Measurements from ENCODE around the gene PPIL3.

The PPIL3 gene

DNA sequence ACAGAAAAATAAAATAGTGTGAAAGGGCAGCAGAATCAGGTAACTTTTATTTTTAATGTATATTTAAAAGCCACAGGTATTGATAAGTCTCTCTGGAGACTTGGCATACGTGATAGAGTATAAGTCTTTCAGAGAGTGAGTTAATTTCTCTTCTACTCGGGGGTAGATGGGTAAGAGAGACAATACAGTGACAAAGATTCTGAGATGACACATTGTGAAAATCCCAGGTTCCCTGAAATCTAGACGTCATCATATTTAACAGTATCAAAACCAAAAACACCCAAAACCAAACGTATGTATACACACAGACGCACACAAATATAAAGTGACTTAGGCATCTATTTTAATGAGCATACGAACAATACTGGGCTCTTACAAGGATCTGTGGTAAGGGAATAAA, 33.6 kb upstream of the PPIL3 start:
- Histone ChIP-seq H3K4me2 (ENCODE audit: low read depth, low read length) (no peak overlapping the region), H3K4me1 (ENCODE audit: low read length) (no peaks in the 10 kb centered on the region), H4K20me1 (ENCODE audit: insufficient read depth, low read length) (no peaks in the 10 kb centered on the region), H3K36me3 (replicated peaks; ENCODE audit: insufficient read depth, low read length) (peaks cover 3% of the 10 kb centered on the region; the same call in 1 of the 2 replicates), H3K4me3 (ENCODE audit: low read length) (no peak overlapping the region), H3K27me3 (replicated peaks; ENCODE audit: insufficient read depth, low read length) (no peaks in the 10 kb centered on the region), H2AFZ (ENCODE audit: low read length) (no peak overlapping the region), H3K27ac (ENCODE audit: low read length) (no peak overlapping the region), H3K79me2 (ENCODE audit: low read length) (no peaks in the 10 kb centered on the region), H3F3A (ENCODE audit: insufficient read depth, low read length) (no peaks in the 10 kb centered on the region), H3K9ac (ENCODE audit: low read length) (no peak overlapping the region), H3K9me3 (replicated peaks; ENCODE audit: insufficient read depth, low read length) (no peaks in the 10 kb centered on the region), H3K9me2 (replicated peaks; ENCODE audit: insufficient read depth, low read length) (no peaks in the 10 kb centered on the region)
- DNase-seq, result no peak
- TF ChIP-seq EZH2 (optimal IDR thresholded peaks at IDR 0.05; ENCODE audit: low read depth, low read length) (no peak), EZH2phosphoT487 (IDR thresholded peaks at IDR 0.05; ENCODE audit: low read length) (no peak)
- TF ChIP-seq, protein P1, sequence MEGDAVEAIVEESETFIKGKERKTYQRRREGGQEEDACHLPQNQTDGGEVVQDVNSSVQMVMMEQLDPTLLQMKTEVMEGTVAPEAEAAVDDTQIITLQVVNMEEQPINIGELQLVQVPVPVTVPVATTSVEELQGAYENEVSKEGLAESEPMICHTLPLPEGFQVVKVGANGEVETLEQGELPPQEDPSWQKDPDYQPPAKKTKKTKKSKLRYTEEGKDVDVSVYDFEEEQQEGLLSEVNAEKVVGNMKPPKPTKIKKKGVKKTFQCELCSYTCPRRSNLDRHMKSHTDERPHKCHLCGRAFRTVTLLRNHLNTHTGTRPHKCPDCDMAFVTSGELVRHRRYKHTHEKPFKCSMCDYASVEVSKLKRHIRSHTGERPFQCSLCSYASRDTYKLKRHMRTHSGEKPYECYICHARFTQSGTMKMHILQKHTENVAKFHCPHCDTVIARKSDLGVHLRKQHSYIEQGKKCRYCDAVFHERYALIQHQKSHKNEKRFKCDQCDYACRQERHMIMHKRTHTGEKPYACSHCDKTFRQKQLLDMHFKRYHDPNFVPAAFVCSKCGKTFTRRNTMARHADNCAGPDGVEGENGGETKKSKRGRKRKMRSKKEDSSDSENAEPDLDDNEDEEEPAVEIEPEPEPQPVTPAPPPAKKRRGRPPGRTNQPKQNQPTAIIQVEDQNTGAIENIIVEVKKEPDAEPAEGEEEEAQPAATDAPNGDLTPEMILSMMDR (IDR thresholded peaks at IDR 0.05; ENCODE audit: low read length), result no peak

DNA sequence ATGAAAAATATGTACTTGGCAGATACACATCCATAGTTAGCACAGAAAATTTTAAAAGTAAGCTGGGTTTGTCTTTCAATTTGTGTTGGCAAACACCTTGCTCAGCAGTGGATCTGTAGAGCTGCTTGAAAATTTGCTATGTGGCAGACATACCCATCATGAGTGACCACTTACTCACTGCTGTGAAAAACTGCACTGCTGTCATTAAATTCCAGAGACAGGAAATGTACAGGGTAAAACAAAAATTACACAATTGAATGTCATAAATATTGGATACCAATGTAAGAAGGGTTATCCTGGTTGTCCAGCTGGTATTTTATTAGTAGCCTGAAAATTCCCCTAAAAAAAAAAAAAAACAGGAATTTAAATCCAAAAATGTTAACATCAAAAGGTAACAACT, 24.8 kb upstream of the PPIL3 start:
- H3K79me2 ChIP-seq (ENCODE audit: low read length), result no peaks in the 10 kb centered on the region
- no peak for DNase-seq
- H3K4me2 ChIP-seq (ENCODE audit: low read depth, low read length), result no peak overlapping the region
- no peak overlapping the region for H3K9ac ChIP-seq (ENCODE audit: low read length)
- no peaks in the 10 kb centered on the region for H3K9me3 ChIP-seq (replicated peaks; ENCODE audit: insufficient read depth, low read length)
- no peak overlapping the region for H3K27ac ChIP-seq (ENCODE audit: low read length)
- no peaks in the 10 kb centered on the region for H3K27me3 ChIP-seq (replicated peaks; ENCODE audit: insufficient read depth, low read length)
- TF ChIP-seq, protein P1 (IDR thresholded peaks at IDR 0.05; ENCODE audit: low read length), result no peak
- TF ChIP-seq EZH2phosphoT487 (IDR thresholded peaks at IDR 0.05; ENCODE audit: low read length) (no peak), EZH2 (optimal IDR thresholded peaks at IDR 0.05; ENCODE audit: low read depth, low read length) (no peak)
- H4K20me1 ChIP-seq (ENCODE audit: insufficient read depth, low read length), result no peaks in the 10 kb centered on the region
- no peak overlapping the region for H3K4me3 ChIP-seq (ENCODE audit: low read length)
- H3K4me1 ChIP-seq (ENCODE audit: low read length), result no peaks in the 10 kb centered on the region
- H3F3A ChIP-seq (ENCODE audit: insufficient read depth, low read length), result no peaks in the 10 kb centered on the region; the same call in 1 of the 2 replicates
- no peaks in the 10 kb centered on the region for H3K9me2 ChIP-seq (replicated peaks; ENCODE audit: insufficient read depth, low read length)
- H2AFZ ChIP-seq (ENCODE audit: low read length), result no peak overlapping the region
- H3K36me3 ChIP-seq (replicated peaks; ENCODE audit: insufficient read depth, low read length), result peaks cover 7% of the 10 kb centered on the region; the same call in 1 of the 2 replicates

DNA sequence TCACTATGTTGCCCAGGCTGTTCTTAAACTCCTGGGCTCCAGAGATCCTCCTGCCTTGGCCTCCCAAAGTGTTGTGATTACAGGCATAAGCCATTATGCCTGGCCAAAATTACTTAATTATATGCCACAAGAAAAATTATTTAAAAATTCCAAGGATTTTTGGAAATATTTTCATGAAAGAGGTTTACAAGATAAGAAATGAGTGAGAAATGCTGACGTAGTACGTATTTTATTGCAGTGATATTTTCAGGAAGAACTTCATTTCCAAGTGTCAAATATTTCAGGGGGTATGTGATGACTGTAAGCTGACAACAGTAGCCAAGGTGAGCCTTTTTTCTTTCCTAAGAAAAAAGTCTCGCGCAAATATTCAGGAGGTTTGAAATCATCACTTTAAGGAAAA, 21.1 kb upstream of the PPIL3 start:
- no peak overlapping the region for H2AFZ ChIP-seq (ENCODE audit: low read length)
- no peaks in the 10 kb centered on the region for H4K20me1 ChIP-seq (ENCODE audit: insufficient read depth, low read length)
- H3K27me3 ChIP-seq (replicated peaks; ENCODE audit: insufficient read depth, low read length), result no peaks in the 10 kb centered on the region
- no peak overlapping the region for H3K27ac ChIP-seq (ENCODE audit: low read length)
- no peaks in the 10 kb centered on the region for H3K79me2 ChIP-seq (ENCODE audit: low read length)
- DNase-seq, result no peak
- H3K36me3 ChIP-seq (replicated peaks; ENCODE audit: insufficient read depth, low read length), result peaks cover 7% of the 10 kb centered on the region; the same call in 1 of the 2 replicates
- H3F3A ChIP-seq (ENCODE audit: insufficient read depth, low read length), result no peaks in the 10 kb centered on the region; the same call in 1 of the 2 replicates
- H3K4me1 ChIP-seq (ENCODE audit: low read length), result no peaks in the 10 kb centered on the region
- H3K9ac ChIP-seq (ENCODE audit: low read length), result no peak overlapping the region
- no peak overlapping the region for H3K4me3 ChIP-seq (ENCODE audit: low read length)
- TF ChIP-seq EZH2phosphoT487 (IDR thresholded peaks at IDR 0.05; ENCODE audit: low read length) (no peak), EZH2 (optimal IDR thresholded peaks at IDR 0.05; ENCODE audit: low read depth, low read length) (no peak)
- TF ChIP-seq, protein P1 (IDR thresholded peaks at IDR 0.05; ENCODE audit: low read length), result no peak
- H3K4me2 ChIP-seq (ENCODE audit: low read depth, low read length), result no peak overlapping the region
- H3K9me3 ChIP-seq (replicated peaks; ENCODE audit: insufficient read depth, low read length), result no peaks in the 10 kb centered on the region
- H3K9me2 ChIP-seq (replicated peaks; ENCODE audit: insufficient read depth, low read length), result no peaks in the 10 kb centered on the region
